BLaER1 treated with 17β-estradiol and CSF1 and Interleukin-3, amounts not matched to agents 10 nM and 100 nM (cell line): ENCODE results near the gene KLHL28.
A peak's percentile ranks its signal among the peaks of the same experiment; 100 is the strongest.

Experiments used
- H3K27ac ChIP-seq, 11 experiments: shearing (Covaris generic); formaldehyde crosslinking; 2 replicates each; pipeline ENCODE4 v1.8.1; 2022
- H3K27me3 ChIP-seq, 11 experiments: shearing (Covaris generic); formaldehyde crosslinking; 2 replicates each; pipeline ENCODE4 v1.8.1; 2022
- H3K36me3 ChIP-seq, 11 experiments: shearing (Covaris generic); formaldehyde crosslinking; 2 replicates each; pipeline ENCODE4 v1.8.1; 2022
- H3K4me1 ChIP-seq, 10 experiments: shearing (Covaris generic); formaldehyde crosslinking; 2 replicates each; pipeline ENCODE4 v1.8.1; 2022
- H3K4me2 ChIP-seq, 11 experiments: shearing (Covaris generic); formaldehyde crosslinking; 2 replicates each; pipeline ENCODE4 v1.8.1; 2022
- H3K4me3 ChIP-seq, 10 experiments: shearing (Covaris generic); formaldehyde crosslinking; 2 replicates each; pipeline ENCODE4 v1.8.1; 2022
- H3K9ac ChIP-seq, 11 experiments: shearing (Covaris generic); formaldehyde crosslinking; 2 replicates each; pipeline ENCODE4 v1.8.1; 2022
- H3K9me3 ChIP-seq, 11 experiments: shearing (Covaris generic); formaldehyde crosslinking; replicated peaks in 1 of 11; 2 replicates each; pipeline ENCODE4 v1.8.1; 2022
- H4K20me1 ChIP-seq, 11 experiments: shearing (Covaris generic); formaldehyde crosslinking; 2 replicates each; pipeline ENCODE4 v1.8.1; 2022
- Cebpa-rat ChIP-seq, 11 experiments: shearing (Covaris generic); IDR thresholded peaks; 2 replicates each; pipeline ENCODE4 v1.8.1; 2022

Gene KLHL28

DNA sequence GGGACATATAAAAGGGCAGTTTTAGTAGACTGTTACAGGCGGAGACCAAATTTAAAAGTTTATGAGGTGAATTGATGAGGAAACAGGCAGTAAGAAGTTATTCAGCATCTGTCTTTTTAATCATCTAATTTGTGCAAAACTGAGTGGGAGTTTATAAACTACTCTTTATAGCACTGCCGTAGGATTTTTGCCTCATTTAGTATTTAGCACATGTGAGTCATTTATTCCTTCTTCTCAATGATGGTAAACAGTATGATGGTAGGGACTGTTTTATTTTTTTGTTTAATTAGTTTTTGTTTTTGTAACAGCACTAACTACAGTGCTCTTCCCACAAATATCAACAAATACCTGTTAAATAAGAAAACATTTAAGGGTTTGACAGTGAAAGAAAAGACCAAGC is 20.8 kb upstream of the KLHL28 start:
- no peak overlapping the region for H3K9ac ChIP-seq
- no peak overlapping the region for H3K27ac ChIP-seq

DNA sequence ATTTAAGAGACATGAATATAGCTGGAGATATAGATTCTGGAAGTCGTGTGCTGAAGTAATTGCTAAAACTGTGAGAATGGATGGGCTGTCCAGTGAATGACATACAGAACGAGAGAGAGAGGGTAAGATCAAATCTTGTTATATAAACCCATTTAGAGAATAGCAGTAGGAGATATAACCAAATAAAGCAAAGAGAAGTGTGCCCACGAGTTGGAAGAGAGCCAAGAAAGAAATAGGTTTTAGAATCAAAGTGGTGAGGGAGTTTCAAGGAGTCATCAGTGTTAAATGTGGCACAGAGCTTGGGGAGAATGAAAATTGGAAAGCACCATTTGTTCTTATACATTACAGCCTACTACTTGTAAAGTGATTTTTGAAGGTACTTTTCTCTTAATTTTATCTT is 19.5 kb upstream of the KLHL28 start:
- Histone ChIP-seq H3K36me3 (peaks cover 0 to 6% (median 0%) of the 10 kb centered on the region in 11 experiments; a peak in 3 of 22 replicates), H3K9me3 (peaks cover under 1 to 13% (median 8%) of the 10 kb centered on the region in 11 experiments; a peak in 19 of 22 replicates), H3K9ac (no peak overlapping the region), H3K4me1 (peaks cover 0 to 5% (median 0%) of the 10 kb centered on the region in 10 experiments; a peak in 1 of 20 replicates), H3K27me3 (no peaks in the 10 kb centered on the region), H3K4me2 (no peak overlapping the region), H3K4me3 (no peak overlapping the region), H4K20me1 (peaks cover 0 to 8% (median 0%) of the 10 kb centered on the region in 11 experiments; a peak in 2 of 22 replicates), H3K27ac (no peak overlapping the region)
- TF ChIP-seq Cebpa-rat (IDR thresholded peaks at IDR 0.05): no peak

More for the DNA sequence above, 20.8 kb upstream of the KLHL28 start:
- H3K27me3 ChIP-seq: no peaks in the 10 kb centered on the region
- H4K20me1 ChIP-seq: peaks cover 0 to 8% (median 0%) of the 10 kb centered on the region in 11 experiments; a peak in 2 of 22 replicates
- H3K4me2 ChIP-seq: no peak overlapping the region
- no peak overlapping the region for H3K4me3 ChIP-seq
- no peak for TF ChIP-seq Cebpa-rat (IDR thresholded peaks at IDR 0.05)
- H3K9me3 ChIP-seq: peaks cover 9 to 23% (median 17%) of the 10 kb centered on the region in 11 experiments; a peak in 20 of 22 replicates
- peaks cover 0 to 6% (median 0%) of the 10 kb centered on the region in 11 experiments; a peak in 4 of 22 replicates for H3K36me3 ChIP-seq
- peaks cover 0 to 5% (median 0%) of the 10 kb centered on the region in 10 experiments; a peak in 1 of 20 replicates for H3K4me1 ChIP-seq

DNA sequence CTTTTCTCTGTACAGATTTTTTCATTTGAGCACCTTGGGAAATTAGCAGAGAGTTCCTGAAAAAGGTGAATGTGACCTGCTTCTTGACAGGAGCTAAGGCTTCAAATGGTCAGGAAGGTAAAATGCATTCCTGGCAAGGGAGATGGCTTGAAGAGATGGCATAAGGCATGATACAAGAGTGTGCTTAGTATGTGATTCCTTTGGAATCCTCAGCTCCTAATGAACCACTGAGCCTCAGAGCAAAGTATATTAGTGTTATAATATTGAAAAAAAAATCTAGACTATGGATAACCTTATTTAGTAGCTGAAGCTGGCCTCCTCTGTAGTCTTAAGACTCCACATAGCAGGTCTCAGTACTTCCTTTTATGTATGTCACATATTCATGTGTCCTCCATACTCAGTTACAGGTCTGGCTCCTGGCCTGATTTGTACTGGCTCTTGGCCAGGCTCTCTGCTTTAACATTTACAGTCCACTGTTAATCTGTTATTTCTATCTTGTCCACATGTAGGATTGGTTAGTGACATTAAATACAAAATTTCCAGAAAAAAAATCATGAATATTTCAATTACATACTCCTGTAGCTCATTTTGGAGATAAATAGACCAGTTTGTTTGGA is 18.1 kb upstream of the KLHL28 start:
- Histone ChIP-seq H3K9ac (no peak overlapping the region), H3K27ac (no peak overlapping the region), H3K4me2 (no peak overlapping the region), H3K9me3 (peaks cover 0 to 8% (median 0%) of the 10 kb centered on the region in 11 experiments; a peak in 4 of 22 replicates), H3K36me3 (peaks cover 0 to 6% (median 0%) of the 10 kb centered on the region in 11 experiments; a peak in 1 of 22 replicates), H3K4me3 (no peak overlapping the region), H4K20me1 (peaks cover 0 to 8% (median 0%) of the 10 kb centered on the region in 11 experiments; a peak in 2 of 22 replicates), H3K27me3 (no peaks in the 10 kb centered on the region), H3K4me1 (peaks cover 0 to 3% (median 0%) of the 10 kb centered on the region in 10 experiments; a peak in 1 of 20 replicates)
- TF ChIP-seq Cebpa-rat (IDR thresholded peaks at IDR 0.05): no peak

DNA sequence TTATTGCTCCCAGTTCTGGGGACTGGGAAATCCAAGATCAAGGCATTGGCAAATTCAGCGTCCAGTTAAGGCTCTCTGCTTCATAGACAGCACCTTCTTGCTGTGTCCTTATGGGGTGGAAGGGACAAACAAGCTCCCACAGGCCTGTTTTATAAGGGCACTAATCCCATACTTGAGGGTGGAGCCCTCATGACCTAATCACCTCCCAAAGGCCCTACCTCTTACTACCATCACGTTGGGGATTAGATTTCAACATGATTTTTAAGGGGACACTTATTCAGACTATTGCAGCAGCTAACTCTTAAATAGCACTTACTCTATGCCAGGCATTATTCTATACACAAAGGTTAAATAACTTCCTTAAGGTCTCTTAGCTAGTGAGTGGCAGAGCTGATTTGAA is 17.5 kb upstream of the KLHL28 start:
- no peak for TF ChIP-seq Cebpa-rat (IDR thresholded peaks at IDR 0.05)

DNA sequence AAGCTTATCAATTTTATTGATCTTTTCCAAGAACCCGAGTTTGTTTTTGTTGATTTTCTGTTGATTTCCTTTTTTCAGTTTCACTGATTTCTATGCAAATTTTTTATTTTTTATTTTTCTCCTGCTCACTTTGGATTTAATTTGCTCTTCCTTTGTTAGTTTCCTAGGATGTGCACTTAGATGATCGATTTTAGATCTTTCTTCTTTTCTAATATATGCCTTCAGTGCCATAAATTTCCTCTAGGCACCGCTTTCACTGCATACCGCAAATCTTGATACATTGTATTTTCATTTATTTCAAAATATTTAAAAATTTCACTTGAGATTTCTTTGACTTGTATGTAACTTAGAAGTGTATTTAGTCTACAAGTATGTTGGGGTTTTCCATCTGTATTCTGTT is 9.7 kb upstream of the KLHL28 start:
- H4K20me1 ChIP-seq: no peaks in the 10 kb centered on the region
- peaks cover 4 to 48% (median 29%) of the 10 kb centered on the region in 11 experiments; a peak in 13 of 22 replicates for H3K36me3 ChIP-seq
- H3K4me3 ChIP-seq: no peak overlapping the region; a peak in 1 of 20 replicates
- no peak overlapping the region for H3K4me2 ChIP-seq
- H3K27ac ChIP-seq: no peak overlapping the region
- peaks cover 46 to 77% (median 62%) of the 10 kb centered on the region in 11 experiments for H3K9me3 ChIP-seq
- no peak for TF ChIP-seq Cebpa-rat (IDR thresholded peaks at IDR 0.05)
- no peaks in the 10 kb centered on the region for H3K27me3 ChIP-seq
- no peak overlapping the region for H3K9ac ChIP-seq
- H3K4me1 ChIP-seq: peaks cover 0 to 22% (median 7%) of the 10 kb centered on the region in 10 experiments; a peak in 10 of 20 replicates

More for the DNA sequence above, 17.5 kb upstream of the KLHL28 start:
- peaks cover 0 to 8% (median 0%) of the 10 kb centered on the region in 11 experiments; a peak in 2 of 22 replicates for H4K20me1 ChIP-seq
- no peak overlapping the region for H3K27ac ChIP-seq
- no peak overlapping the region for H3K4me3 ChIP-seq
- H3K36me3 ChIP-seq: peaks cover 0 to 6% (median 0%) of the 10 kb centered on the region in 11 experiments; a peak in 1 of 22 replicates
- peaks cover 0 to 9% (median 0%) of the 10 kb centered on the region in 11 experiments; a peak in 5 of 22 replicates for H3K9me3 ChIP-seq
- no peak overlapping the region for H3K9ac ChIP-seq
- H3K4me2 ChIP-seq: no peak overlapping the region
- no peaks in the 10 kb centered on the region for H3K27me3 ChIP-seq
- no peaks in the 10 kb centered on the region for H3K4me1 ChIP-seq

DNA sequence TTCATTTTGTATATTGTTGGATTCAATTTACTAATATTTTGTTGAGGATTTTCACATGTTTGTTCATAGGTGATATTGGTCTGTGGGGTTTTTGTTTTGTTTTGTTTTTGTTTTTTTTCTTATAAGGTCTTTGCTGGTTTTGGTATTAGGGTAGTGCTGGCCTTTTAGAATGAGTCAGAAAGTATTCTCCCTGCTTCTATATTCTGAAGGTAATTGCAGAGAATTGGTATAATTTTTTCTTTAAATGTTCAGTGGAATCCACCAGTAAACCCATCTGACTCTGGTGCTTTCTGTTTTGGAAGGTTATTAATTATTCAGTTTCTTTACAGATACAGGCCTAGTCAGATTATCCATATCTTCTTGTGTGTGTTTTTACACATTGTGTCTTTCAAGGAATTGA is 9.2 kb upstream of the KLHL28 start:
- no peak for TF ChIP-seq Cebpa-rat (IDR thresholded peaks at IDR 0.05)
- peaks cover 49 to 78% (median 67%) of the 10 kb centered on the region in 11 experiments for H3K9me3 ChIP-seq
- H3K9ac ChIP-seq: no peak overlapping the region
- H3K36me3 ChIP-seq: peaks cover 4 to 48% (median 29%) of the 10 kb centered on the region in 11 experiments; a peak in 13 of 22 replicates
- no peak overlapping the region for H3K27ac ChIP-seq
- H3K4me2 ChIP-seq: no peak overlapping the region
- H3K4me3 ChIP-seq: no peak overlapping the region; a peak in 1 of 20 replicates
- H4K20me1 ChIP-seq: no peaks in the 10 kb centered on the region
- peaks cover 0 to 26% (median 7%) of the 10 kb centered on the region in 10 experiments; a peak in 10 of 20 replicates for H3K4me1 ChIP-seq
- H3K27me3 ChIP-seq: no peaks in the 10 kb centered on the region

DNA sequence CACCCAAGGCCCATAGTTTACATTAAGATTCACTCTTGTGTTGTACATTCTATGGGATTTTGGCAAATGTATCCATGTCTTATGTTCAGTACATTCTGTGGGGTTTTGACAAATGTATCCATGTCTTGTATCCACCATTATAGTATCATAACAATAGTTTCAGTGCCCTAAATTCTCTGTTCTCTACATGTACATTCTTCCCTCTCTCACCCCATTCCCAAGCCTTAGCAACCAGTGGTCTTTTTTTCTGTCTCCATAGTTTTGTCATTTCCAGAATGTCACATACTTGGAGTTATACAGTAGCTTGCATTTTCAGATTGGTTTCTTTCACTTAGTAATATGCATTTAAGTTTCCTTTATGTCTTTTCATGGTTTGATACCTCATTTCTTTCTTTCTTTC is 7.0 kb upstream of the KLHL28 start:
- H3K36me3 ChIP-seq: peaks cover 4 to 50% (median 29%) of the 10 kb centered on the region in 11 experiments; a peak in 17 of 22 replicates
- H3K4me3 ChIP-seq: peak overlapping the region in 1 of 10 experiments; percentile 11; a peak in 1 of 20 replicates
- no peaks in the 10 kb centered on the region for H4K20me1 ChIP-seq
- H3K9me3 ChIP-seq: peaks cover 68 to 92% (median 88%) of the 10 kb centered on the region in 11 experiments
- no peak for TF ChIP-seq Cebpa-rat (IDR thresholded peaks at IDR 0.05)
- H3K9ac ChIP-seq: no peak overlapping the region
- H3K4me1 ChIP-seq: peaks cover 4 to 47% (median 16%) of the 10 kb centered on the region in 10 experiments; a peak in 15 of 20 replicates
- H3K27ac ChIP-seq: no peak overlapping the region
- no peak overlapping the region for H3K4me2 ChIP-seq
- H3K27me3 ChIP-seq: no peaks in the 10 kb centered on the region

DNA sequence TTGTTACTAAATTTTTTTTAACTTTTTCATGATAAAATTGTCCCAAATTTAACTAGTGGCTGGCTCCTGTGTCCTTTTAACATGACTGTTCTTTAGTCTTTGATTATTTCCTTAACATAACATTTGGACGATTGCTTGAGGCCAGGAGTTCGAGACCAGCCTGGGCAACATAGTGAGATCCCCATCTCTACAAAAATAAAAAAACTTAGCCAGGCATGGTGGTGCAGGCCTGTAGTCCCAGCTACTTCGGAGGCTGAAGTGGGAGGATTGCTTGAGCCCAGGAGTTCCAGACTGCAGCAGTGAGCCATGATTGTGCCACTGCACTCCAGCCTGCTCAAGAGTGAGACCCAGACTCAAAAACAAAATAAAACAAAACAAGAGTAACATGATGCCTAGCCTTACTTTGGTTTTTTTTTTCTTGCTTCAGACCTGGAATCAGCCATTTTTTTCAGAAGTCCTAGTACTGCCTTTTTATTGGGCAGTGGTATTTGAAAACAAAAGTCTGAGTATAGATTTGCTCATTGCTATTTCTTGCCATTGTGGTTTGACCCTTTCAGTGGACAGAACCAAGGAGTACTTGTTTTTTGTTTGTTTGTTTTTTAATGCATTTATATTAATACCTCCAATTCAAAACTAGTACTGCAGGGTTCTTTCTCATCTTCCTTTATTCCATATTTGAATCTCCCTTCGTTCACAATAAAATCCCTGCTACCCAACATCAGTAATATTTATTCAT is 5.0 kb upstream of the KLHL28 start:
- H3K36me3 ChIP-seq: peaks cover 4 to 58% (median 27%) of the 10 kb centered on the region in 11 experiments; a peak in 17 of 22 replicates
- peak overlapping the region; percentile 7 to 64 (median 40) for H3K4me2 ChIP-seq
- H3K9me3 ChIP-seq: peaks cover 74 to 98% (median 95%) of the 10 kb centered on the region in 11 experiments
- H3K9ac ChIP-seq: no peak overlapping the region
- no peak for TF ChIP-seq Cebpa-rat (IDR thresholded peaks at IDR 0.05)
- H3K27ac ChIP-seq: no peak overlapping the region
- H3K4me3 ChIP-seq: peak overlapping the region in 7 of 10 experiments; percentile 8 to 44 (median 32); a peak in 7 of 20 replicates
- no peaks in the 10 kb centered on the region for H4K20me1 ChIP-seq
- no peaks in the 10 kb centered on the region for H3K27me3 ChIP-seq
- peaks cover 13 to 53% (median 29%) of the 10 kb centered on the region in 10 experiments; a peak in 19 of 20 replicates for H3K4me1 ChIP-seq
